ENCODE results near the gene ATXN7.
A peak's percentile ranks its signal among the peaks of the same experiment; 100 is the strongest.

Gene ATXN7

DNA sequence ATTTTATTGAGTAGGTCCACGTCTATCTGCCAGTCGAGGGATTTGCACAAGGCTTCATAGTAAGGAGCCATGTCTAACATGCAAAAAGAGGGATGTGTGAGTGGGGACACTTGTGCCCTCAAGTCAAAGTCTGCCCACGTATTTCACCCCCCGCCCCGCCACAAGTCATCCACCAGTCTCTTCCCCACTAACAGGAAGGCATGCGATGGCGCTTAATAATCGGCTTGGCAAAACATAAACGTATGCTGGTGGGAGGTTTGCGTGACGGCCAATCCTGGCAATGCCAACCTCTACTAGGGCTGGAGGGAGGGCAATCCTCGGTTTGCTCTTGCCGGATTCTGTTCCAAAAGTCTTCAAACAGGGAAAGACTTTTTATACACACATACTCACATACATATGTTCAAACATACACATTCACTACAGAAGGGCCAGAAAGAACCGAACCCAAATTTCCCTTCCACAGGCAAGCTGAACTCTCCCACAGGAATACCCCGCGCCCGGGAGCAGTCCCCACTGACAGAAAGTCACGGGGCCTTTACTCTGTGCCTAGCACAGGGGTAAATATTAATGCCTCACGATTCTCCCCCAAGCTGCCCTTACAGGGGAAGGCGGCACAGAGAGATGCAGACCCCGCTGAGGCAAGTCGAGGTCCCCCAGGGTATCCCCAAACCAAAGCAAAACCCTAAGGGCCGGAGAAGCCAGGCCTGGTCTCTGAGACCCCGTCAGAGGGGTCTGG is 159.0 kb downstream of the ATXN7 start:
- peak; percentile 9 for DNase-seq (ENCODE audit: extremely low read depth, insufficient read length)
- Histone ChIP-seq H3K36me3 (ENCODE audit: control insufficient read depth, insufficient read depth, low read length) (peaks cover 2% of the 10 kb centered on the region), H3K4me3 (replicated peaks; ENCODE audit: low read depth, low read length) (peak overlapping the region; percentile 99), H3K27me3 (replicated peaks; ENCODE audit: control insufficient read depth, insufficient read depth, low read length) (no peaks in the 10 kb centered on the region; the same call in 1 of the 2 replicates)
- TF ChIP-seq, protein P1, sequence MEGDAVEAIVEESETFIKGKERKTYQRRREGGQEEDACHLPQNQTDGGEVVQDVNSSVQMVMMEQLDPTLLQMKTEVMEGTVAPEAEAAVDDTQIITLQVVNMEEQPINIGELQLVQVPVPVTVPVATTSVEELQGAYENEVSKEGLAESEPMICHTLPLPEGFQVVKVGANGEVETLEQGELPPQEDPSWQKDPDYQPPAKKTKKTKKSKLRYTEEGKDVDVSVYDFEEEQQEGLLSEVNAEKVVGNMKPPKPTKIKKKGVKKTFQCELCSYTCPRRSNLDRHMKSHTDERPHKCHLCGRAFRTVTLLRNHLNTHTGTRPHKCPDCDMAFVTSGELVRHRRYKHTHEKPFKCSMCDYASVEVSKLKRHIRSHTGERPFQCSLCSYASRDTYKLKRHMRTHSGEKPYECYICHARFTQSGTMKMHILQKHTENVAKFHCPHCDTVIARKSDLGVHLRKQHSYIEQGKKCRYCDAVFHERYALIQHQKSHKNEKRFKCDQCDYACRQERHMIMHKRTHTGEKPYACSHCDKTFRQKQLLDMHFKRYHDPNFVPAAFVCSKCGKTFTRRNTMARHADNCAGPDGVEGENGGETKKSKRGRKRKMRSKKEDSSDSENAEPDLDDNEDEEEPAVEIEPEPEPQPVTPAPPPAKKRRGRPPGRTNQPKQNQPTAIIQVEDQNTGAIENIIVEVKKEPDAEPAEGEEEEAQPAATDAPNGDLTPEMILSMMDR (IDR thresholded peaks at IDR 0.05; ENCODE audit: insufficient read depth, low read length, poor library complexity, severe bottlenecking), result no peak

- peak within 1 kb of the TSS; percentile 99 for H3K4me3 ChIP-seq (replicated peaks; ENCODE audit: low read depth, low read length)
- no peaks in the 10 kb centered on the region; the same call in 1 of the 2 replicates for H3K27me3 ChIP-seq (replicated peaks; ENCODE audit: control insufficient read depth, insufficient read depth, low read length)
- TF ChIP-seq, protein P1 (IDR thresholded peaks at IDR 0.05; ENCODE audit: insufficient read depth, low read length, poor library complexity, severe bottlenecking), result peak; percentile 100
- peak; percentile 94 for DNase-seq (ENCODE audit: extremely low read depth, insufficient read length)
- H3K36me3 ChIP-seq (ENCODE audit: control insufficient read depth, insufficient read depth, low read length), result peaks cover 2% of the 10 kb centered on the region
These were observed 159.7 kb downstream of the ATXN7 start, which contains the start of gene PSMD6 for GRCh38 chr3:64023187-64023860. Gene PSMD6 (minus strand): TSS chr3:64023494. CDS start chr3:64023419, 75 bp downstream.

DNA sequence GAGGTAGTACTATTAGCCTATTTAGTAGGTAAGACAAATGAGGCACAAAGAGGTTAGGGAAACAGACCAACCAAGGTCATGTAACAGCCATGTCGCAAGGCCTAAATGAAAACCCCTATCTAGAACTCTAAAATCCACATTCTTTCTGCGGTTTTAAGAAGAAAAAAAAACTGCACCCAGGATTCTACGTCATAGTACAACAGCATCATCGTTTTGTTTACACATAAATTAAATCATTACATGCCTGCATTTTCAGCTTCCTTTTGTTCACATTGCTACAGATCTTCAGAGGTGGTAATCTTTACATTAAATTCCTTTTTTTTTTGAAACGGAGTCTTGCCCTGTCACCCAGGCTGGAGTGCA is 160.2 kb downstream of the ATXN7 start:
- H3K4me3 ChIP-seq (replicated peaks; ENCODE audit: low read depth, low read length), result peak overlapping the region; percentile 99
- TF ChIP-seq, protein P1 (IDR thresholded peaks at IDR 0.05; ENCODE audit: insufficient read depth, low read length, poor library complexity, severe bottlenecking), result no peak
- DNase-seq (ENCODE audit: extremely low read depth, insufficient read length), result no peak
- no peaks in the 10 kb centered on the region; the same call in 1 of the 2 replicates for H3K27me3 ChIP-seq (replicated peaks; ENCODE audit: control insufficient read depth, insufficient read depth, low read length)
- H3K36me3 ChIP-seq (ENCODE audit: control insufficient read depth, insufficient read depth, low read length), result no peaks in the 10 kb centered on the region; the same call in 1 of the 2 replicates

DNA sequence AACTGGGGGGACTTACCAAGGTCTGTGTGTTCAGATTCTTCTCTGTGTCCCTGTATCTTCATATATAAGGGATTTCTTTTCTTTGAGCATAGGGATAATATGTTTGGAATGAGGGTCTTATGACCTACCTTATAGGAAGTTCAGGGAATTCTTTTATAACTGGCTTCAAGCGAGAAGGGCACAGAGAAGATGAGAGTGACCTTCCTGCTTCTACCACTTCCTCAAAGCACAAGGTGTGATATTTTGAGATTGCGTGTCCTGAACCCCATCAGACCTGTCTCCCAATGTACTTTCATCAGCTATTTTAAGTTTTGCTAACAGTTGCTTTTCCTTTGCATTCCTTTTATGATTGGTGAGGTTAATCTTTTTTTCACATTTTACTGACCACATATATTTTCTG is 162.7 kb downstream of the ATXN7 start:
- no peaks in the 10 kb centered on the region; the same call in 1 of the 2 replicates for H3K36me3 ChIP-seq (ENCODE audit: control insufficient read depth, insufficient read depth, low read length)
- no peaks in the 10 kb centered on the region; the same call in 1 of the 2 replicates for H3K27me3 ChIP-seq (replicated peaks; ENCODE audit: control insufficient read depth, insufficient read depth, low read length)
- no peak for DNase-seq (ENCODE audit: extremely low read depth, insufficient read length)
- no peak overlapping the region for H3K4me3 ChIP-seq (replicated peaks; ENCODE audit: low read depth, low read length)
- TF ChIP-seq, protein P1 (IDR thresholded peaks at IDR 0.05; ENCODE audit: insufficient read depth, low read length, poor library complexity, severe bottlenecking), result no peak

DNA sequence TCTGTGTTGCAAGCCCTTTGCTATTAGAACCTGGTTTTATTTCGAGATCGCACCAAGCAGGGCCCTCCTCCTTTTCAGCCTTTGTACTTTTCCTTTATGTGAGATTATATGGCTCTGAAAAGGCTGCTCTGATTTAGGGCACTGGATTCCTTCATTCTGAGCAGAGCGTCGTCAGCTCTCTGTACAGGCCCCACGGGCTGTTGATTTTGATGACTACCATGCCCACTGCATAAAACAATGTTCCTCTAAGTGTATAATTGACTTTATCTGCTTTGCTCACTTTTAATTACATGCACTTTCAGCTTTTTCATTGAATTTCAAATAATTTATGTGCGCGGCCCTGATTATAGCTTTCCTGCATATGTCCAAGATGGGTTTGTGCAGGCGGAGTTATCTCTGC is 164.0 kb downstream of the ATXN7 start:
- TF ChIP-seq, protein P1 (IDR thresholded peaks at IDR 0.05; ENCODE audit: insufficient read depth, low read length, poor library complexity, severe bottlenecking), result no peak
- no peak for DNase-seq (ENCODE audit: extremely low read depth, insufficient read length)
- no peaks in the 10 kb centered on the region for H3K36me3 ChIP-seq (ENCODE audit: control insufficient read depth, insufficient read depth, low read length)
- no peaks in the 10 kb centered on the region; the same call in 1 of the 2 replicates for H3K27me3 ChIP-seq (replicated peaks; ENCODE audit: control insufficient read depth, insufficient read depth, low read length)
- H3K4me3 ChIP-seq (replicated peaks; ENCODE audit: low read depth, low read length), result no peak overlapping the region

All from GM06990 (cell line).